ENCODE data around the gene PLCG2.

Gene PLCG2

DNA sequence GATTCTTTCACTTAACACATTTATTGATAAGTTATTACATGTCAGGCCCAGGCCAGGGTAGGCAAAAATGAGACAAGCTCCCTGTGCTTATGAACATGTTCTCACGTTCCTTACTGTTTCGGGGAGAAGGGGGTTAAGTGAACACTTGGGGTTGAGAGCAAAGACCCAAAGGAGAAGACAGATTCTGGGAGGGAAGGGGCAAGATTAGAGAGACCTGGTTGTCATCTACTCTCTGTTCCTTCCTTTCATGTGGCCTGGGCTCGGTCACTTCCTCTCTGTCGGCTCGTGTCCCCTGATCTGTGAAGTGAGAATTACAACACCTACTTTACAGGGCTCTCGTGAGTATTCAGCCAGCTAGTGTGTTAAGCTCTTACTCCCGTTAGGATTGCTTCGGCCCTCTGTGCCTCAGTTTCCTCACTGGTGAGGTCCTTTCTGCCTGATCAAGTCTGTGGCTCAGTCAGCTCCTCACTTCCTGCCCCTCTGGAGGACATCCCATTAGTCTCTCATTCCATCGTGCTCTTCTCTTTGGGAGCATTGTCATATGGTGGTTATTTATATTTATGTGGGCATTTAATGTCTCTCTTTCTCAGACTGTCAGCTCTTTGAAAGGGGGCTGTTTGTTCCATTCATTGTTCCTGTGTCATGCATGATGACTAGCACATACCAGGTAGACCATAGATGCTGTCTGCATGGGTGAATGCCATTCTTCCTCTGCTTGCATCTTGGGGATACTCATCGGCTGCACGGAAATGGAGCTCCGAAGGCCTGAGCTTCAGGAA, 38.9 kb downstream of the PLCG2 start:
- no peak for DNase-seq

GRCh38 chr16:81818568-81818896, 39.4 kb downstream of the PLCG2 start:
- DNase-seq = no peak

DNA sequence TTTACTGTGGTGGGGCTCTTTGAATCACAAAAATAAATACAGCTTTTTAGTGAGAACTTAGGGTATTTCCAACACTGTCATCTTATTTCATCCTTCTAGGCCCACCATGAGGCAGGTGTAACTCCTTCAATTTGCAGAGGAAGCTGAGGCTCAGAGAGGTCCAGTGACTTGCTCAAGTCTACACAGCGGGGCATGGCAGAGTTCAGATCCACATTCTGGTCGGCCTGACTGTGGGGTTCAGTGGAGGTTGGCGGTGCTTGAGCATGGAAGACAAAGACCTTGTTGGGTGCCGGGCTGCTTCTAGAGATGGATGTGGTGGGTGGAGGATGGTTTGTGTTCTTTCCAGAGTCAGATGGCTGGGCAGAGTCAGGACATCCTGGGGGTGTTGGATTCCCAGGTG, 39.8 kb downstream of the PLCG2 start:
- DNase-seq = no peak

GRCh38 chr16:81821436-81822128, 42.5 kb downstream of the PLCG2 start:
- no peak for DNase-seq

- DNase-seq = no peak
Observed at GRCh38 chr16:81823111-81823510, 44.0 kb downstream of the PLCG2 start.

DNA sequence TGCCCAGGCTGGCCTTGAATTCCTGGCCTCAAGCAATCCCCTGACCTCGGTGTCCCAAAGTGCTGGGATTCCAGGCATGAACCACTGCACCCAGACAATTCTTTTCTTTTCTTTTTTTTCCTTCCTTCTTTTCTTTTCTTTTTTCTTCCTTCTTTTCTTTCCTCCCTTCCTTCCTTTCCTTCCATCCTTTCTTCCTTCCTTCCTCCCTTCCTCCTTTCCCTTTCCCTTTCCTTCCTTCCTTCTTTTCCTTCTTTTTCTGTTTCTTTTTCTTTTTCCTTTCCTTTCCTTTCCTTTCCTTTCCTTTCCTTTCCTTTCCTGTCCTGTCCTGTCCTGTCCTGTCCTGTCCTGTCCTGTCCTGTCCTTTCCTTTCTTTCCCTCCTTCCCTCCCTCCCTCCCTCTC, 44.6 kb downstream of the PLCG2 start:
- no peak for DNase-seq

DNA sequence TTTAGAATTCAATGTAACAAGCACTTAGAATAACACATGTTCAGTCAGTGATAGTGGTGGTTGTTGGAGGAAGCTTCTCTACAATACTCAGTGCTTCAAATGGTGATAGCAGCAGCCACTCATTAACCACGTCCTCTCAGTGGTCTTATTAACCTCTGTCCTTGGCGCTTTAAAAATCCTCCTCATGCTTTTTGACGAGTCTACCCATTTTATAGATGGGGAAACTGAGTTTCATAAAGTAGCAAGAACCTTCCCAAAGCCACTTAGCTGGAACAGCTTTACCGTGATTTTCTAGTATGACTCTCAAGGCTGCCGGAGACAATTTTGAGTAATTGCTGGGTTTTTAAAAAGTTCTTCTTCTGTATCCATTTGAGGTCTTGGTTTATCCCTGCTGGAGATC, 47.4 kb downstream of the PLCG2 start:
- no peak for DNase-seq

- no peak for DNase-seq
Observed at GRCh38 chr16:81830845-81831540, 51.9 kb downstream of the PLCG2 start.

- peak; percentile 20 to 33 for DNase-seq
Observed at GRCh38 chr16:81831722-81832126, 52.6 kb downstream of the PLCG2 start.

DNA sequence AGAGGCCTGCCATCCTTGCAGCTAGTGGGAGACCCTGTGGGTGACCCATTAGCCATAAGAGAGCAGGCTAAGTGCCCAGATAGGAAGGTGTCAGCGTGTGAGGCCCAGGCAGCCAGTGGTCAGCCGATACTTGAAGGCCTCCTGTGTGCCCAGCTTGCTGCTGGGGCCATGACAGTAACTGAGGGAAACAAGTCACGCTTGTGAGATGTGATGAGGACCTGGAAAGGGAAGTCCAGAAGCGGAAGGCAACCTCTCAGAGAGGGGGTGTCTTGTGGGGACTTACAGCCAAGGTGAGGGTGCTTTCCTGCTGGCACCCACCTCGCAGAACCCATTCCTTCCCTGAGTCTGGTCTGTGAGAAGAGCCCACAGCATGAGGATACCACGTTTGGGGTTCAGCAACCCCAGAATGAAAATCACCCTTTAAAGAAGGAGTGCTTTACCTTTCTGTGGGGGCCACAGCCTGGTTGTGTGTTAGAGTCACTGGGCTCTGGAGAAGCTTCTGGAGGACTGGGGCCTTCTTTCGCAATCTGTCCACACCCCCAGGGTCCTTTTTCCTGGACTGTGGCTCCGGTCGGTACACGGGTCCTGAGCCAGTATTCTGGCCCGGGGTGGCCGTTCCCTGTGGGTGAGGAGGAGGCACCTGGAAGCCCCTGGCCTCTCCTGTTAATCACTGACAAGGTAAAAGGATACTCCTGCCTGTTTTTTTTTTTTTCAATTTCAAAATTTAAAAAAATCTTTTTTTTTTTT, 53.9 kb downstream of the PLCG2 start:
- DNase-seq = no peak

DNA sequence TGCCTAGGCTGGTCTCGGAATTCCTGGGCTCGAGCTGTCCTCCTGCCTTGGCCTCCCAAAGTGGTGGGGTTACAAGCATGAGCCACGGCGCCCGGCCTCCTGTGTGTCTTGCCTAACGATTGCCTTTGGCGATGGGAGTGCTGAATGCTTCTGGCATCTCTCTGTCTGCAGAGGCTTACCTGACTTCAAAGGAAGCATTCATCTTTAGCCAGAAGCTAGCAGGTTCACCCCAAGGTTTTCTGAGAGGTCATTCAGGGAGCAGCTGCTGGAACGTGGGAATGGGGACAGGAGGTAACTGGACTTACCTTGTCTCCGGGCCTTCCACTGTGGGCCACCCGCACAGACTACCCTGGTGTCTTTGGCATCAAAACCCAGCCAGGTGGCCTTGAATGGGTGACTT, 54.7 kb downstream of the PLCG2 start:
- DNase-seq = no peak

DNA sequence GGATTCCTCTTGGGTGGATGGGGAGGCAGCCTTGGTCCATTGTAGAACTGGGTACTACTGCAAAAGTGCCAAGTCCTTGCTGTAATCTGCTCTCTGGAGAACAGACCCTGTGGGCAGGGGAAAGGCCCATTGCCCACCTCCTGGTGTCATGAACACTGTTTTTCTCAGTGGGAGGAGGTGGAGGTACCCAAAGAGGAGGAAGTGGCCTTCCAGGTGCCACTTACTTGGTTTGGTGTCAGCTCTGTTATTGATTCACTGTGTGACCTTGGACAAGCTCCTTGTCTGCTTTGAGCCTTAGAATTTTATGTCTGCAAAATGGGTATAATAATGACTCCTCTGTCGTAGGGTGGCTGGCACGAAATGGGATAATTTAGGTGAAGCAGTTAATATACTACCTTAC, 55.8 kb downstream of the PLCG2 start:
- no peak for DNase-seq

DNA sequence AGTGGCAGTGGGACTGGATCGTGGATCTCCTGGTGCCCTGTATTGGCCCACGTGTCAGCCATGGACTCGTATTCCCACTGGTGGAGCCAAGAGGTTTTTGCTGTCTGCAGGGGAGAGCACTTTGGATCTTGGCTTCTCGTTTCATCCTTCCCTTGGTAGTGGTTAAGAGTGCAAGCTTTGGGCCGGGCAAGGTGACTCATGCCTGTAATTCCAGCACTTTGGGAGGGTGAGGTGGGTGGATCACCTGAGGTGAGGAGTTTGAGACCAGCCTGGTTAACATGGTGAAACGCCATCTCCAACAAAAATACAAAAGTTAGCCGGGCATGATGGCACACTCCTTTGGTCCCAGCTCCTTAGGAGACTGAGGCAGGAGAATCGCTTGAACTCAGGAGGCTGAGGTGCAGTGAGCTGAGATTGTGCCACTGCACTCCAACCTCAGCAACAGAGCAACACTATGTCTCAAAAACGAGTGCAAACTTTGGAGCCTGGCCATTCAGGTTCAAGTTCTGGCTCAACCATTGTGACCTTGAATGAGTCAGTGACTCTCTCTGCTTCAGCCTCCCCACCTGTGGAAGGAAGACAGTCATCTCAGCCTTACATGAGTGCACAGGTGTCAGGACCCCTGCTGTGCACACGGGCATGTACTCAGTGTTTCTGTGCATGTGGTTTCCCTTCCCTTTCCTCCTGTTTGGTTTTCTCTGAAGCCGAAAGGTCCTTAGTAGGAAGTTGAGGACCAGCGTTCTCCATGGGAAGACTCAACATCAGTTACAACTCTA, 57.4 kb downstream of the PLCG2 start:
- DNase-seq = no peak

GRCh38 chr16:81837312-81837751, 58.2 kb downstream of the PLCG2 start:
- no peak for DNase-seq

DNA sequence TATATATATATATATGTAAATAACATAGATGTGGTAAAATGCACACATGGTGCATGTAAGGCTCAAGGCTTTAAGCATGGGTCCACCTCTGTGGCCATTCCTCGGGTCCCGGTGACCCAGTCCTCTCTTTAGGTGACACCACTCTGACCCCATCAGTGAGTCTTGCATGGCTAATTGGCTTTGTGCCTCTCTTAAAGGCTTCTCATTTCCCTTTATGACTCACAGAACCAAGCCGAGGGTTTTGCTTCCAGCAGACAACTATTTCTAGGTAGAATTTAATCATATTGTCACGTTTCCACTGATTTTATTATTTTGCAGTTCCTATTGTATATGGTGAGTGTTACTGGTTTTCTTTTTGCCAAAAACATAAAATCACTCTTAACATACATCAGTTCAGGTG, 59.7 kb downstream of the PLCG2 start:
- DNase-seq = no peak

- no peak for DNase-seq
Observed at GRCh38 chr16:81841722-81842121, 62.6 kb downstream of the PLCG2 start.

GRCh38 chr16:81842564-81843242, 63.6 kb downstream of the PLCG2 start:
- DNase-seq = no peak

- no peak for DNase-seq
Observed at GRCh38 chr16:81843243-81843582, 64.1 kb downstream of the PLCG2 start.

GRCh38 chr16:81843683-81844082, 64.6 kb downstream of the PLCG2 start:
- no peak for DNase-seq

- no peak for DNase-seq
Observed at GRCh38 chr16:81846105-81846504, 67.0 kb downstream of the PLCG2 start.

GRCh38 chr16:81848306-81848853, 69.3 kb downstream of the PLCG2 start:
- DNase-seq = no peak
